Adrenal gland (tissue), 5 donors: Measurements from ENCODE around the gene RANBP9.

Source experiments
- CTCF ChIP-seq, 6 experiments: fragments of 450-650 bp in 4 of 6; fragments of 200-600 bp in 2 of 6; sonication (generic) in 1 of 6; IDR thresholded peaks; 1 replicate in 5 of 6; 2 replicates in 1 of 6; pipeline versions ENCODE4 v1.5.1 to v1.8.0; 2016 to 2021; ENCODE audit warnings: antibody characterized with exemption in 6 of 6, mild to moderate bottlenecking in 2 of 6, moderate library complexity in 1 of 6
- POLR2A ChIP-seq, 2 donors: fragments of 450-650 bp; IDR thresholded peaks; one replicate each; pipeline ENCODE4 v1.6.1; 2017; ENCODE audit warnings: antibody characterized with exemption in 2 of 2, mild to moderate bottlenecking in 2 of 2, moderate library complexity in 1 of 2
- donor health status: DM: no; HTN: no; CAD: no.

GRCh38 chr6:13735031-13735430 lies 23.4 kb upstream of the RANBP9 start:
- TF ChIP-seq CTCF (IDR thresholded peaks at IDR 0.05) = no peak
- TF ChIP-seq POLR2A (IDR thresholded peaks at IDR 0.05) = no peak
